ENCODE measurements around the gene TMEM120A. TPM values are rescaled to one million over a fixed set of nuclear protein-coding genes. Genes with fewer than 3 reads are reported as not detected.

TMEM120A gene
- polyA plus RNA-seq, 1 donor (not counting 4 experiments of a cell fraction or from before 2014, with no cell fraction given): 47.0 TPM

GRCh38 chr7:75984130-75985008 lies 10.0 kb downstream of the TMEM120A start:
- no peak overlapping the region for H2AFZ ChIP-seq (ENCODE audit: control insufficient read depth, low read length)
- no peak for FAIRE-seq
- H3K4me1 ChIP-seq (ENCODE audit: control insufficient read depth, extremely low read depth, insufficient read depth, low read length): peaks cover 2% of the 10 kb centered on the region
- H3K9ac ChIP-seq (ENCODE audit: control insufficient read depth, extremely low read depth, insufficient read depth, low read length): no peak overlapping the region
- no peaks in the 10 kb centered on the region for H3K27me3 ChIP-seq (ENCODE audit: control insufficient read depth, extremely low read depth, insufficient read depth, low read length)
- no peak overlapping the region for H3K4me3 ChIP-seq (ENCODE audit: control insufficient read depth in 2 of 3, extremely low read depth in 1 of 3, insufficient read depth in 2 of 3, low read depth in 1 of 3, low read length in 3 of 3)
- peaks cover 6 to 29% of the 10 kb centered on the region in 2 experiments for H3K36me3 ChIP-seq (ENCODE audit: control insufficient read depth in 2 of 2, extremely low read depth in 1 of 2, insufficient read depth in 2 of 2, low read length in 2 of 2)
- H3K4me2 ChIP-seq (ENCODE audit: control insufficient read depth, extremely low read depth, insufficient read depth, low read depth, low read length): no peak overlapping the region
- no peak for TF ChIP-seq EZH2 (IDR thresholded peaks at IDR 0.05; ENCODE audit: low read length)
- no peaks in the 10 kb centered on the region for H3K79me2 ChIP-seq (ENCODE audit: control insufficient read depth, insufficient read depth, low read length)
- dilution Hi-C loops (cut with MboI; ENCODE audit: extremely low pct_ligation_motif_present, low sequenced_read_pairs): no loop called here
- H4K20me1 ChIP-seq (ENCODE audit: control insufficient read depth, extremely low read depth, insufficient read depth, low read length): no peaks in the 10 kb centered on the region
- H3K9me3 ChIP-seq (ENCODE audit: control insufficient read depth, low read depth, low read length): no peaks in the 10 kb centered on the region
- no peak overlapping the region for H3K27ac ChIP-seq (ENCODE audit: control insufficient read depth, insufficient read depth, low read length)
- no peak for DNase-seq (ENCODE audit: low read depth, low spot score)
- no peaks in the 10 kb centered on the region for H3K9me1 ChIP-seq (ENCODE audit: control insufficient read depth, extremely low read depth, insufficient read depth, low read length)

DNA sequence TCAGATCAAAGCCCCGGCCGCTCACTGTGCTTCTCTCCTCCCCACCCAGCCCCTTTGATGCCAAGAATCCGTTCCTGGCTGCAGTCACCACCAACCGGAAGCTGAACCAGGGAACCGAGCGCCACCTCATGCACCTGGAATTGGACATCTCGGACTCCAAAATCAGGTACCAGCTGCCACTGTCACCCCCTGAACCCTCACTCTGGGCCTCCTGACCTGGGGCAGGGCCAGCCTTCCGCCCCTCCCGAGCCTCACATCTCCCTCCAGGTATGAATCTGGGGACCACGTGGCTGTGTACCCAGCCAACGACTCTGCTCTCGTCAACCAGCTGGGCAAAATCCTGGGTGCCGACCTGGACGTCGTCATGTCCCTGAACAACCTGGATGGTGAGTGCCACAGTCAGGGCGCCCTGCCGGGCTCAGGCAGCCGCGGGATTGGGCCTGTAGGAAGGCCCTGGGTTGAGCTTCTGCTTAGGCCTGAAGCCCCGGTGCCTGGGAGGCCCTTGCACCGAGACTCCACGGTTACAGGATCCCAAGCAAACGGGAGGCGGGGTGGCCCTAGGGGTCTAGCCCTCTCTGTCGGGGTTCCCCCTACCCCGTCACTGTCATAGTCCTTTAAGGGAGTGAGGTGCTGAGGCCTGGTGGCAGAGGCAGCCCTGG lies 10.8 kb downstream of the TMEM120A start:
- no peak overlapping the region for H3K4me3 ChIP-seq (ENCODE audit: control insufficient read depth in 2 of 3, extremely low read depth in 1 of 3, insufficient read depth in 2 of 3, low read depth in 1 of 3, low read length in 3 of 3)
- H3K27me3 ChIP-seq (ENCODE audit: control insufficient read depth, extremely low read depth, insufficient read depth, low read length): no peaks in the 10 kb centered on the region
- no peak overlapping the region for H2AFZ ChIP-seq (ENCODE audit: control insufficient read depth, low read length)
- no peak overlapping the region for H3K9ac ChIP-seq (ENCODE audit: control insufficient read depth, extremely low read depth, insufficient read depth, low read length)
- no peak overlapping the region for H3K4me2 ChIP-seq (ENCODE audit: control insufficient read depth, extremely low read depth, insufficient read depth, low read depth, low read length)
- peaks cover 2% of the 10 kb centered on the region for H3K4me1 ChIP-seq (ENCODE audit: control insufficient read depth, extremely low read depth, insufficient read depth, low read length)
- no peak for FAIRE-seq
- H3K36me3 ChIP-seq (ENCODE audit: control insufficient read depth in 2 of 2, extremely low read depth in 1 of 2, insufficient read depth in 2 of 2, low read length in 2 of 2): peaks cover 6 to 29% of the 10 kb centered on the region in 2 experiments
- H3K9me3 ChIP-seq (ENCODE audit: control insufficient read depth, low read depth, low read length): no peaks in the 10 kb centered on the region
- no peak for DNase-seq (ENCODE audit: low read depth, low spot score)
- TF ChIP-seq, protein P1, sequence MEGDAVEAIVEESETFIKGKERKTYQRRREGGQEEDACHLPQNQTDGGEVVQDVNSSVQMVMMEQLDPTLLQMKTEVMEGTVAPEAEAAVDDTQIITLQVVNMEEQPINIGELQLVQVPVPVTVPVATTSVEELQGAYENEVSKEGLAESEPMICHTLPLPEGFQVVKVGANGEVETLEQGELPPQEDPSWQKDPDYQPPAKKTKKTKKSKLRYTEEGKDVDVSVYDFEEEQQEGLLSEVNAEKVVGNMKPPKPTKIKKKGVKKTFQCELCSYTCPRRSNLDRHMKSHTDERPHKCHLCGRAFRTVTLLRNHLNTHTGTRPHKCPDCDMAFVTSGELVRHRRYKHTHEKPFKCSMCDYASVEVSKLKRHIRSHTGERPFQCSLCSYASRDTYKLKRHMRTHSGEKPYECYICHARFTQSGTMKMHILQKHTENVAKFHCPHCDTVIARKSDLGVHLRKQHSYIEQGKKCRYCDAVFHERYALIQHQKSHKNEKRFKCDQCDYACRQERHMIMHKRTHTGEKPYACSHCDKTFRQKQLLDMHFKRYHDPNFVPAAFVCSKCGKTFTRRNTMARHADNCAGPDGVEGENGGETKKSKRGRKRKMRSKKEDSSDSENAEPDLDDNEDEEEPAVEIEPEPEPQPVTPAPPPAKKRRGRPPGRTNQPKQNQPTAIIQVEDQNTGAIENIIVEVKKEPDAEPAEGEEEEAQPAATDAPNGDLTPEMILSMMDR (optimal IDR thresholded peaks at IDR 0.05 in 1 of 3, IDR thresholded peaks at IDR 0.05 in 1 of 3, conservative IDR thresholded peaks at IDR 0.05 in 1 of 3; ENCODE audit: extremely low read depth in 1 of 3, insufficient read depth in 2 of 3, low read length in 3 of 3): no peak
- TF ChIP-seq EZH2 (IDR thresholded peaks at IDR 0.05; ENCODE audit: low read length): no peak
- H3K27ac ChIP-seq (ENCODE audit: control insufficient read depth, insufficient read depth, low read length): no peak overlapping the region
- H4K20me1 ChIP-seq (ENCODE audit: control insufficient read depth, extremely low read depth, insufficient read depth, low read length): no peaks in the 10 kb centered on the region
- H3K79me2 ChIP-seq (ENCODE audit: control insufficient read depth, insufficient read depth, low read length): no peaks in the 10 kb centered on the region
- no peaks in the 10 kb centered on the region for H3K9me1 ChIP-seq (ENCODE audit: control insufficient read depth, extremely low read depth, insufficient read depth, low read length)
- dilution Hi-C loops (cut with MboI; ENCODE audit: extremely low pct_ligation_motif_present, low sequenced_read_pairs): no loop called here

All from keratinocyte (primary cell).